GM12801 (cell line): Measurements from ENCODE around the gene BBS9.

Experiments used
- TF ChIP-seq, protein P1 (sequence below): IDR thresholded peaks from one replicate; pipeline ENCODE4 v1.5.1; 2011; ENCODE audit warnings: control low read depth; ENCODE audit not compliant: insufficient read length; ENCODE audit errors: extremely low read depth

BBS9 gene

DNA sequence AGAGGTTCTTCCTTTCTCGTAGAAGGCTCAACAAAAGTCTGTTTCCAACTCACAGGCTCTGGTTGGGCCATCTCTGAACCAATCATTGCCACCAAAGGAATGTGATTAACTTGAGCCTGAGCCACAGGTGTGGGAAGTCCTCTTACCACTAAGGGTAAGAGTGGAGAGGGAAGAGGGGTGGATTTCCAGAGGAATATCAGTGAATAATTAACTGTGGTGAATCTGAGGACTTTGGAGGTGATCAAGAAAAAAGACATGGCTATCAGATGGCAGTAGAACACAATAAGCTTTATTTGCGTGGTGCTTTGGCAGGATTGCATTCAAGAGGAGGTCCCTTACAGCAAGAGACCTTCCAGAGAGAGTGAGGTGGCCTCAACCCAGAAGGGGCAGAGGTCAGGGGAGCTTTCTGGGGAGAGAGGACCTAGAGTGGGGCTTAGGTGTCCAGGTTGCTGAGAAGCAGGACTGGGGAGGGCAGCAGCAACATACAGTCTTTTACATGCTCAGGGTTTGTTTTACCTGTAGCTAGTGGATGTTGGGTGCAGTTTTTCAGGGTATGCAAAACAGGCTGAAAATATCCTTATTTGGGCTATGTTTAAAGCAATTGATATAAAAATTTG, 61.4 kb downstream of the BBS9 start:
- TF ChIP-seq, protein P1, sequence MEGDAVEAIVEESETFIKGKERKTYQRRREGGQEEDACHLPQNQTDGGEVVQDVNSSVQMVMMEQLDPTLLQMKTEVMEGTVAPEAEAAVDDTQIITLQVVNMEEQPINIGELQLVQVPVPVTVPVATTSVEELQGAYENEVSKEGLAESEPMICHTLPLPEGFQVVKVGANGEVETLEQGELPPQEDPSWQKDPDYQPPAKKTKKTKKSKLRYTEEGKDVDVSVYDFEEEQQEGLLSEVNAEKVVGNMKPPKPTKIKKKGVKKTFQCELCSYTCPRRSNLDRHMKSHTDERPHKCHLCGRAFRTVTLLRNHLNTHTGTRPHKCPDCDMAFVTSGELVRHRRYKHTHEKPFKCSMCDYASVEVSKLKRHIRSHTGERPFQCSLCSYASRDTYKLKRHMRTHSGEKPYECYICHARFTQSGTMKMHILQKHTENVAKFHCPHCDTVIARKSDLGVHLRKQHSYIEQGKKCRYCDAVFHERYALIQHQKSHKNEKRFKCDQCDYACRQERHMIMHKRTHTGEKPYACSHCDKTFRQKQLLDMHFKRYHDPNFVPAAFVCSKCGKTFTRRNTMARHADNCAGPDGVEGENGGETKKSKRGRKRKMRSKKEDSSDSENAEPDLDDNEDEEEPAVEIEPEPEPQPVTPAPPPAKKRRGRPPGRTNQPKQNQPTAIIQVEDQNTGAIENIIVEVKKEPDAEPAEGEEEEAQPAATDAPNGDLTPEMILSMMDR: no peak

DNA sequence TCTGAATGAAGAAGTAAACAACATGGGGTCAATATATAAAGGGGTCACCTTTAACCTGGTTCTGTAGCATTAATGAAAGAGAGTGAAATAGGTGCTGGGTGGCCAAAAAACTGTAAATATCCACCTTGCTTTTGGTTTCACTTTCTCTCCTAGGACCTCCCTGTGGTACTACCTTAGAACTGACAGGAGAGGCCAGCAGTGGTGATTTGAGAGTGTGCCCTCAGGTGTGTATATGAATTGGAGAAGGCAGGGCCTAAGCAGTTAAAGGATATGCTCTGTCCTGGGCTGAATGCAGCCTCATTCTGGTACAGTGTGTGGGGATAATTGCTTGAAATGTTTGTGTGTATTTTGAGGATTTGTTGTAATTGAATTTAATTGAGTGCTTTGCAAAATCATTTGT, 62.0 kb downstream of the BBS9 start:
- TF ChIP-seq, protein P1: no peak

- TF ChIP-seq, protein P1: no peak
Measured at GRCh38 chr7:33192695-33193291, 63.4 kb downstream of the BBS9 start.

GRCh38 chr7:33193308-33193864, 64.0 kb downstream of the BBS9 start:
- TF ChIP-seq, protein P1: no peak

DNA sequence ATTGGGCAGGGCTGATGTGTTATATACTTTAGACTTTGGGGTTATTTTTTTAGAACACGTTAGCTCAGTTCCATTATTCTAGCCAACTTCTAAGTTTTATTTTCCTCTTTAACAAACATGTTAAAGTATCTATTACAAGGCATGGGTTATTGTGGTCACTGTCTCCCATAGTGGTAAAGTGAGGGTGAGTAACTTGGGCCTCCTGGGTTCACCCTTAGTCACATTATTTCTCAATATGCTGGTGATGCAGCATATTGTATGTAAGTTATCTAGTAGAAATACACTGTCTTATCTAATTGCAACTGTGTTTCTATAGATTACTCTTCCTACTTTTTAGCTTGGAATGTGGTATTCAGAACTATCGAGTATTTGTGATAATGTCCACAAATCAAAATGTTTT, 65.9 kb downstream of the BBS9 start:
- TF ChIP-seq, protein P1: no peak

DNA sequence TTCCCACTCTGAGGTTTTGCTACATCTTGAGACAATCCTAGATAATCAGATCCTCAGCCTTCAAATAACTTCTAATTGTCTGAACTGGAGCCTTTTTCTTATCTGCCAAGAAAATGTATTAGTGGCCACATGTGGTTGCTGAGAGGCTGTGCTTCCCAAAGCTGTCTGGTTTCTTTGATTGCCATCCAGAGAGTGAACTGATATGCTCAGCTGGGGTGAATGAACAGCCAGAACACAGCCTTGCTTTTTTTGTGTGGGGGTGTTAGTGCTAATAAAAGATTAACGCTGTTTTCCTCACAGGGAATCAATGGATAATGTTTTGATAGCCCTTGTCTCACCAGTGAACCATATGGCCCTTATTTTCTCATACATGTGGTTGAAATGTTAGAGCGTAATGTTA, 66.9 kb downstream of the BBS9 start:
- TF ChIP-seq, protein P1: no peak

DNA sequence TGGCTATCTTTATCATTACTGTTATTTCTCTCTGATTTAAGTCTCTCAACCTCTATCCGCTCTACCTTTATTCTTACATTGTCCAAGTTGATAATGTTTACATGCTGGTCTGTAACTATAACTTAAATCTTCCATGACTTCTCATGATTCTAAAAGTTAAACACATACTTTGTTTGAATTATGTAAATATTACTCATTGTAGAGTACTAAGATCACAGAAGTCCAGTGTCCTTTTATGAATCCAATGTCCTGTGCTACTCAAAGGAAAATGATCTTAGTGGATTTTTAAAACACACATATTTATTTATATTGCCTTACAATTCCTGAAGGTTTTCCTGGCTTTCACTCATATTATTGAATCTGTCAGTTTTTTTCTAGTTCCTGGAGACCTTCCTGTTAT, 70.9 kb downstream of the BBS9 start:
- TF ChIP-seq, protein P1: no peak
